Fibroblast of skin of right quadriceps (primary cell): ENCODE results near the gene SERHL2.
"Not testable (repeated sequence)": the region's sequence is repeated elsewhere in the genome, so short reads cannot be mapped to it uniquely, and the experiment has no call there.

Source experiments
- DNase-seq: peaks from one replicate; pipeline ENCODE4 v3.0.0-alpha.2; 2013

Gene SERHL2

DNA sequence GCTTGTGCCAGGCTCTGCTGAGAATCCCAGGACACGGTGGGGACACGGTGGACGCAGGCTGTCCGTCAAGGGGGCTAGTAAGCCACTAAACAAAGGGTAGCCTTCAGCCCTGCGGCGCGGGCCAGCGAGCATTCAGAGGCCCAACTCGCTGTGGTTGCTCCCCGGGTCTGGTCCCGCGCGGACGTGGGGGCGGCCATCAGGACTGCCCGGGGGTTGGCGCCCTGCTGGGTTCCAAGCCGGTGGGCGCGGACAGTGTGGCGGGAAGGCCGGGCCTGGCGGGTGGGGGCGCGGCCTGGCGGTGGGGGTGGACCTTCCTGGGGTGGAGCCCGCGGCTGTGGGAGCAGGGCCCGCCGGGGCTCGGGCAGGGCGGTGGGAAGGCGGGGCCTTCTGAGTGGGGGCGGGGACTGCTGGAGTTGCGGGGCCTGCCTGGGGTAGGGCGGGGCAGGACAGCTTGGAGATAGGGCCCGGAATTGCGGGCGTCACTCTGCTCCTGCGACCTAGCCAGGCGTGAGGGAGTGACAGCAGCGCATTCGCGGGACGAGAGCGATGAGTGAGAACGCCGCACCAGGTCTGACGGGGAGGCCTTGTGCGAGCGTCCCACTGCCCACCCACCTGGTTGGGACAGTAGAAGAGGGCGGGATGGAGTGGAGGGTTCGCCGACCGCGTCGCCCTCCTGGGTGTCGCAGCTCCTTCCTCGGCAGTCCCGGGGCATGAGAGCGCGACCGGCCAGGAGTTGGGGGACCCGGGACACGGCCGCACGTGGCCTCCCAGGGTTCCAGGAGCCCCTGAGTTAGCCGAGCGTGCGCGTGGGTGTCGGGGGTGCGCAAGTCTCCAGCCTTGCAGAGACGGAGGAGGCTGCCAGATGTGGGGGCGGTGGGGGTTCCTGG, at the start of gene SERHL2:
Gene SERHL2 (plus strand): TSS at position 482 of the 887 bp plus-strand sequence. CDS start 65 bp downstream, at position 547.
- peak; percentile 78 for DNase-seq

DNA sequence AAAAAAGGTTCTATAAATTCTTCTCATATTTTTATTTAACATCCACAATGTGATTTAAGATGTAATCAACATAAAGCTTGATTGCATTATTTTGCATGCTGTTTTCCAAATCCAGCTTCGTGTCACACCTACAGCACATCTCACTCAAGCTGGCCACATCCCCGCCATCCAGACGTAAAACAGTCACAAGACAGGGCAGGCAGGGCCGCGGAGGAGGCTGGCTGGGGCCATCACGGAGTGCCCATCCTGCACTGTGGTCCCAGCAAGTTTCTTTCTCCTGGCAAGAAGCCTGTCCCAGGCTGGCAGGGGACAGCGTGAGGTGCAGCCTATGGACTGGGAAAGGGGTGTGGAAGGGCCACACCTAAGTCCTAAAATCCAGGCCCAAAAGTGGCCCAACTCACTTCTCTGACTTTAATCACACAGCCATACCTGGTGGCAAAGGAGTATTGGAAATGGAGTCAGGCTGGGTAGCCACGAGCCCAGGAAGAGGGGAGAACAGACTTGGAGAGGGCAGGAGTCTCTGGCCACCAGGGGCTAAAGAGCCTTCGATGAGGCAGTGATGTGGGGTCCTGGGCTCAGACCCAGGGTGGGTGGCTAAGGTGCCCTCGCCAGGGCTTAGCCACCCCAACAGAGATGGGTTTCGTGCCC, 45.3 kb upstream of the SERHL2 start:
- not testable (repeated sequence) for DNase-seq

- not testable (repeated sequence) for DNase-seq
Measured at GRCh38 chr22:42508975-42509364, 44.8 kb upstream of the SERHL2 start.

DNA sequence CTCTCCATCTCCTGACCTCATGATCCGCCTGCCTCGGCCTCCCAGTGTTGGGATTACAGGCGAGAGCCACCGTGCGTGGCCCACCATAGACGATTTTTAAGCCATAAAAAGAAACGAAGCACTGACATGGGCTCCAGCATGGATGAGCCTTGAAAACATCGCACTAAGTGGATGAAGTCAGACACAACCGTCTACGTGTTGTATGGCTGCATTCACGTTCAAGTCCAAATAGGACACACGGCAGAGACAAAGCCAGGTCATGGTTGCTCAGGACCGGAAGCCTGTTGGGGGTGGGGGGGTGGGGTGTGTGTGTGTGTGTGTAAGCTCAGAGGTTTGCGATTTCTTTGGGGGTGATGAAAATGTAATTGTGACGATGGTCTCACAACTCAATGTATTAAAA, 44.2 kb upstream of the SERHL2 start:
- DNase-seq, result no peak

GRCh38 chr22:42511401-42511891, 42.3 kb upstream of the SERHL2 start:
- DNase-seq, result no peak

GRCh38 chr22:42512273-42512990, 41.3 kb upstream of the SERHL2 start:
- DNase-seq, result not testable (repeated sequence)

- DNase-seq, result not testable (repeated sequence)
Measured at GRCh38 chr22:42514331-42514730, 39.4 kb upstream of the SERHL2 start.

DNA sequence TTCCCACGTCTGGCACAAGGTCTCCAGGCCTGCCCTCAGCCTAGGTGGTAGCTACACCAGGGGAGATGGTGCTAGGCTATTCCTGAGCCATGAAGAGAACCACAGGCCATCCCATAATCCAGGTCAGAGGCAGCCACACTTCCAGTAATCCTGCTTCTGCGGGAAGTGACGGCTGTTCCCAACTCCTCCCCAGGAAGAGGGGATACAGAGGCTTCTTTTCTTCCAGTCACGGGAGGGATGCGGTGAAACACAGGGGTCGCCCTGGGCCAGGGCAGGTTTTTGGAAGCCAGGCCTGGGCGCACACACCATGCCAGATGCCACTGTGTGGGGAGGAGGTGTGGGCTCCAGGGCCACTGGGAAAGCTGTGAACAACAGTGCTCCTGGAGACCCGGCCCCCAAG, 38.5 kb upstream of the SERHL2 start:
- DNase-seq, result not testable (repeated sequence)

DNA sequence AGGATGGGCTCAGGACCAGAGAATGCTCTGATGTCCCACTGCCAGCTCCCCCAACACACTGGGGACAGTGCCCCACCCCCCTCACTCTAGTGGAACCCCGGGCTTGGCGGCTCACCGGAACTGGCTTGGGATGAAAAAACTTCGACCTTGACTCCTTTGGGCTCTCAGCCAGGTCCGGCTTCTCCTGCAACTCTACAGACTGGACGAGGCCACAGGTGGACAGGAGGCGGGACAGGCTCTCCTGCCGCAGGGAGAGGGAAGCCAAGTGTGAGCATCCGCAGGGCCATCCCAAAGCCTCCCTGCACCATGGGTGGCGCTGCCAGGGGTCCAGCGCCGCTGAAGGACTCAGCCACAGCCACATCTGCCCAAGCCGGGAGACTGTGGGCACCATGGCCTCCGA, 37.9 kb upstream of the SERHL2 start:
- no peak for DNase-seq

GRCh38 chr22:42517103-42517502, 36.7 kb upstream of the SERHL2 start:
- not testable (repeated sequence) for DNase-seq

GRCh38 chr22:42518638-42519524, 34.9 kb upstream of the SERHL2 start:
- DNase-seq, result not testable (repeated sequence)

DNA sequence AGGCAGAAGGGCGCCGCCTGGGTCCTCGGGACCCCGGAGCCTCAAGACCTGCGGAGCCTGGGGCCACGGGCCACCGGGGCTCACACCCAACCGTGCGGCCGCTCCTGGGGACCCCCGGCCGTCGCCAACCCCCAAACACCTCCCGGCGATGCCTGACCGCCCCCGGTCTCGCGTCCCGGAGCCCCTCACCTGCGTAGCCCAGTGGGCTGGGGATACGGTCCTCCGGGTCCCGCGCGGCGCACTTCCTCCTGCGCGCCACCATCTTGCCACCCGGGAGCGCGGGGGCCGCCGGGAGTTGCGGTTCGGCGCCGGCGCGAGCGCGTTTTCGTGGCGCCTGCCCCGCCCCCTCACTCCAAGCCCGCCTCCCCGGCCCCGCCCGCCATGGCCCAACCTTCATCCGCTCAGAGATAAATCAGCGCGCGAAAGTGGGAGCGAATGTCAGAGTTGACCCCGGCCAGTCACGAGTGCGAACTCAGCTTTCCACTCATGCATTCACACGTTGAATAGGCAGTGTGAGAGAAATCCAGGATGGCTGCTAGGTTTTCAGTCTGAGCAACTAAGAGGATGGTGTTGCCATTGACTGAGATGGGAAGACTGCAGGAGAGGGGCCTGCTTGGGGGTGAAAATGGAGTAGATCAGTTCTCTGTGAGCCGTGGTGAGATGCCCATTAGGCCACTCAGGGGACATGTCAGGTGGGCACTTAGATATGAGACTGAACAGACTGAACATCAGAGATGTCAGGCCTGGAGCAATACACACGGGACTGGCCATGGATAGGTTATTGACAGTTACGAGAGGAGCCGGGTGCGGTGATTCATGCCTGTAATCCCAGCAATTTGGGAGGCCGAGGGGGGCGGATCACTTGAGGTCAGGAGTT, 34.0 kb upstream of the SERHL2 start, which contains the start of gene RRP7A:
Gene RRP7A (minus strand): TSS at position 272 of the 877 bp plus-strand sequence. CDS start 10 bp downstream, at position 262.
- peak; percentile 63 for DNase-seq

DNA sequence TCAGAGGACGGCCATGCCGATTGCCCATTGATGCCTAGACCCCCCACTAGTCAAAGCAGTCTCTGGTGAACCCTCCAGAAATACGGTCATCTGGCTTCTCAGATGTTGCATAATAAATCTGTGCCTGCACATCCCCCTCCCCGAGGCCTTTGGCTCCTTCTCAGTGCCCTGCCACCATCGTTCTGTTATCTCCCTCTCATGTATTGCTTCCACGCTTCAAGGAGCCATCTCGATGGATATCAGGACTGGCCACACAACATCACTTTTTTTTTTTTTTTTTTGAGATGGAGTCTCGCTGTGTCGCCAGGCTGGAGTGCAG, 32.6 kb upstream of the SERHL2 start:
- no peak for DNase-seq

DNA sequence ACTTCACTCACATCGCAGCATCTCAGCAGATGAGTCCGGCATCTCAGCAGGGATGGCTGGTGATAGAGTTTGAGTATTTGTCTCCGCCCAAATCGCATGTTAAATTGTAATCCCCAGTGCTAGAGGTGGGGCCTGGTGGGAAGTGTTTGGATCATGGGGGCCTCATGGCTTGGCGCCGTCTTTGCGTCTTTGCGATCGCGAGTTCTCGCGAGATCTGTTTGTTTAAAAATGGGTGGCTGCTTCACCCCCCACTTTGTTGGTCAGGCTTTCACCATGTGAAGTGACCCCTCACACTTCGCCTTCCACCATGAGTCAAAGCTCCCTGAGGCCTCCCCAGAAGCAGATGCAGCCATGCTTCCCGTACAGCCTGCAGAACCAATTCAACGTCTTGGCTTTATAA, 31.2 kb upstream of the SERHL2 start:
- DNase-seq, result no peak

DNA sequence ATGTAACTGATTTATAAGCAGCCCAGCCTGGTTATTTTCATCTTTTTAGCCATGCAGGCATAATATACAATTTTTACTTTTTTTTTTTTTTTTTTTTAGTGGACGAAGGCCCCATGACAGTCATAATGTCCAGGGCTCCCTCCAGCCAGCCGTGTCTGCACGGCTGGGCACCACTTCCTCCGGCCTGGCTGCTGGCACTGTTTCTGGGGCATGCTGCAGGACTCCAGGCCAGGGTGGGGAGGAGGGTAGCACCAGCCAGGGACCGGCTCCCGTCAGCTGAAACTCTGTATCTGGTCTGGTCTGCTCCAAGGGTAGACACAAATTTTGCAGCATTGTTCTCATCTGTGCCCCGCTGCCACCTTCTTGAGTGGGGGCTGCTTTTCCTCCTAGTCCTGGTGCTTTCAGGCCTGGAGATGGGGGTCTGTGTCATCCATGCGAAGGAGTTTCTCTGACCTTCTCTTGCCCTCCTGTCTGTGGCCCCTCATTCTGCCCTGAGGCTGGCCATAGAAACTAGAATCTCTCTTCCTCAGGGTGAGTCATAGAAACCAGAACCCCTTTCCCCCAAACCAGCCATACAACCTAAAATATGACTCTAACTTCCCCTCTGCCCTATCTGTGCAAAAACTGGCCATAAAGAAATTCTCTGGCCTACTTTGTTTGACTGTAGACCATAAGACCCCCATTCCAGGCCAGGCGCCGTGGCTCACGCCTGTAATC, 25.0 kb upstream of the SERHL2 start:
- DNase-seq, result no peak

GRCh38 chr22:42529435-42529834, 24.3 kb upstream of the SERHL2 start:
- not testable (repeated sequence) for DNase-seq

DNA sequence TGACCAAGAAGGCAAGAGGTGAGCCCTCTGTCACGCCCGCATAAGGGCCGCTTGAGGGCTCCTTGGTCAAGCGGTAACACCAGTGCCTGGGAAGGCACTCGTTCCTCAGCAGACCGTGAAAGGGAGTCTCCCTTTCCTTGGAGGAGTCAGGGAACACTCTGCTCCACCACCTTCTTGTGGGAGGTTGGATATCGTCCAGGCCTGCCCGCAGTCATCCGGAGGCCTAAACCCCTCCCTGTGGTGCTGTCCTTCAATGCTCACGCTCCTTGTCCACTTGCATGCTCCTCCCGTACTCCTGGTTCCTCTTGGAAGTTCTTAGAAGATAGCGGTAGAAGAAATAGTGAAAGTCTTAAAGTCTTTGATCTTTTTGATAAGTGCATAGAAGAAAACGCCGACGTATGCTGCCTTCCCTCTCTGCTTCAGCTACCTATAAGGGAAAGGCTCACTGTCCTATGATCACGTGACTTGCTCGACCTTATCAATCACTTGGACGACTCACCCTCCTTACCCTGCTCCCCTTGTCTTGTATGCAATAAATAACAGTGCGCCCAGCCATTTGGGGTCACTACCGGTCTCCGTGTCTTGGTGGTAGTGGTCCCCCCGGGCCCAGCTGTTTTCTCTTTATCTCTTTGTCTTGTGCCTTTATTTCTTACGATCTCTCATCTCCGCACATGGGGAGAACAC, 22.2 kb upstream of the SERHL2 start:
- not testable (repeated sequence) for DNase-seq

- DNase-seq, result no peak
Measured at GRCh38 chr22:42533638-42533977, 20.1 kb upstream of the SERHL2 start.

- DNase-seq, result not testable (repeated sequence)
Measured at GRCh38 chr22:42535082-42535731, 18.5 kb upstream of the SERHL2 start.
